Measurements from ENCODE around the gene OR1D5. TPM values are rescaled to one million over a fixed set of nuclear protein-coding genes. Genes with fewer than 3 reads are reported as not detected.

The OR1D5 gene
- total and polyA plus RNA-seq, 10 of the 15 experiments (the other 5 are each of a cell fraction or from before 2014, with no cell fraction given), result not detected

DNA sequence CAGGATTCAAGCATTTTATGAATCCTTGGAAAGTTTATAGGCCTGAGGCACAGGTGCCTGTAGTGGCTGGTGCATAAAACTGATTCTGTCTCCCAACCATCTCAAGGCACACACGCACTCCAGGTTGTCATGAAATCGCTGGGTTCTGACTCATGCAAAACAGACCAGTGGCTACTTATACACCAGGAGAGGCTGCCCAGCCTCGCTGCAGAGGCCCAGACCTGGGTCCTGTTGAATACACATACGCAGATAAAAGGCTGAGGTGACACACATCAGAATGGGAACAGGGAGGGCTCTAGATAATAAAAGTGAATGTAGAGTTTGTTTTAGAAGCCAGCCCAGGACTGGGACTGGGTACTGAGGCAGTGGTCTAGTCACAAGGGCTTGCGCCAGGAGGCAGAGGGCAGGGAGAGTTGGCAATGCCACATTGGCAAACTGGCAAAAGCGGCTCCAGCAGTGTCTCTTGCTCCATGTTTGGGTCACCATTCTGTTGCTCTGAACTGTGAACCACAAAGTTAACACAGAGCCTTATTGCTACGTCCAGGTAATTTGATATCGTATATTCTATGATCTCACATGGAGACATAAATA is 13.6 kb downstream of the OR1D5 start:
- in situ Hi-C loops (cut with MboI) (no loop called here), intact Hi-C loops (cut with micrococcal nuclease; ENCODE audit: unreplicated experiment) (loop anchor here (10.0 kb wide), 2 partner anchors 595 to 685 kb away; no protein-coding TSS in a partner anchor)
- ATAC-seq (no peak), FAIRE-seq (no peak), DNase-seq (ENCODE audit: low read depth, low spot score) (no peak)
- Histone ChIP-seq H3K36me3 (ENCODE audit: control insufficient read depth in 2 of 2, insufficient read depth in 2 of 2, low read length in 1 of 2) (no peaks in the 10 kb centered on the region), H2AFZ (ENCODE audit: control insufficient read depth, low read depth, low read length) (no peak overlapping the region), H4K20me1 (ENCODE audit: control insufficient read depth, insufficient read depth) (no peaks in the 10 kb centered on the region), H3K9me3 (replicated peaks; ENCODE audit: control insufficient read depth, insufficient read depth, low read length) (no peaks in the 10 kb centered on the region), H3K9ac (ENCODE audit: control insufficient read depth, insufficient read depth, low read length) (no peak overlapping the region), H3K4me3 (no peak overlapping the region), H3K27ac (ENCODE audit: control insufficient read depth, insufficient read depth) (no peak overlapping the region), H3K4me2 (ENCODE audit: control insufficient read depth, insufficient read depth) (peak overlapping the region; percentile 88; the same call in 1 of the 2 replicates), H3K79me2 (ENCODE audit: control insufficient read depth, insufficient read depth, low read length) (no peaks in the 10 kb centered on the region), H3K27me3 (replicated peaks in 1 of 2; ENCODE audit: control insufficient read depth in 2 of 2, insufficient read depth in 2 of 2, low read length in 1 of 2) (no peaks in the 10 kb centered on the region), H3K4me1 (ENCODE audit: control insufficient read depth, insufficient read depth, low read length) (no peaks in the 10 kb centered on the region)
- BruUV-seq (replicated peaks), result no TSS peak
- SMC1A ChIA-PET (ENCODE audit: uncharacterized antibody, unreplicated experiment), result no interaction called here
- RAD21 ChIA-PET (ENCODE audit: unreplicated experiment), result no interaction called here
- 84% methylated on average over 8 of the region's 8 CpGs for WGBS (ENCODE audit: insufficient coverage, insufficient replicate concordance, low lambda C conversion rate, missing lambda C conversion rate)
- POLR2A ChIA-PET, result no interaction called here
- CTCF ChIA-PET, result interaction anchor here (1.0 kb wide), 1 partner anchor 10 kb away, joined by 3 read pairs; no protein-coding TSS in a partner anchor
- TF ChIP-seq CHD1 (IDR thresholded peaks at IDR 0.05; ENCODE audit: low read depth, low read length), result no peak
- TF ChIP-seq ZSCAN29 (IDR thresholded peaks at IDR 0.05), result no peak
- TF ChIP-seq SREBF2 (IDR thresholded peaks at IDR 0.05; ENCODE audit: low read length), result no peak
- TF ChIP-seq MYB (IDR thresholded peaks at IDR 0.05; ENCODE audit: borderline replicate concordance, low read depth, low read length), result no peak
- TF ChIP-seq TCF12 (IDR thresholded peaks at IDR 0.05; ENCODE audit: low read depth, low read length), result no peak
- TF ChIP-seq CUX1 (IDR thresholded peaks at IDR 0.05; ENCODE audit: insufficient replicate concordance, low read depth, low read length), result no peak
- no peak for TF ChIP-seq ETV6 (conservative IDR thresholded peaks at IDR 0.05 in 1 of 2, IDR thresholded peaks at IDR 0.05 in 1 of 2; ENCODE audit: borderline replicate concordance in 1 of 2, low read depth in 1 of 2)
- TF ChIP-seq KAT2A (conservative IDR thresholded peaks at IDR 0.05; ENCODE audit: control insufficient read depth, low read depth, low read length), result no peak
- TF ChIP-seq RB1 (IDR thresholded peaks at IDR 0.05; ENCODE audit: borderline replicate concordance), result no peak
- no peak for TF ChIP-seq E4F1 (IDR thresholded peaks at IDR 0.05; ENCODE audit: borderline replicate concordance, partially characterized antibody)
- TF ChIP-seq, protein P1, sequence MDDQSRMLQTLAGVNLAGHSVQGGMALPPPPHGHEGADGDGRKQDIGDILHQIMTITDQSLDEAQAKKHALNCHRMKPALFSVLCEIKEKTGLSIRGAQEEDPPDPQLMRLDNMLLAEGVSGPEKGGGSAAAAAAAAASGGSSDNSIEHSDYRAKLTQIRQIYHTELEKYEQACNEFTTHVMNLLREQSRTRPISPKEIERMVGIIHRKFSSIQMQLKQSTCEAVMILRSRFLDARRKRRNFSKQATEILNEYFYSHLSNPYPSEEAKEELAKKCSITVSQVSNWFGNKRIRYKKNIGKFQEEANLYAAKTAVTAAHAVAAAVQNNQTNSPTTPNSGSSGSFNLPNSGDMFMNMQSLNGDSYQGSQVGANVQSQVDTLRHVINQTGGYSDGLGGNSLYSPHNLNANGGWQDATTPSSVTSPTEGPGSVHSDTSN (IDR thresholded peaks at IDR 0.05; ENCODE audit: insufficient replicate concordance, low read depth, low read length), result no peak
- TF ChIP-seq, protein P2, sequence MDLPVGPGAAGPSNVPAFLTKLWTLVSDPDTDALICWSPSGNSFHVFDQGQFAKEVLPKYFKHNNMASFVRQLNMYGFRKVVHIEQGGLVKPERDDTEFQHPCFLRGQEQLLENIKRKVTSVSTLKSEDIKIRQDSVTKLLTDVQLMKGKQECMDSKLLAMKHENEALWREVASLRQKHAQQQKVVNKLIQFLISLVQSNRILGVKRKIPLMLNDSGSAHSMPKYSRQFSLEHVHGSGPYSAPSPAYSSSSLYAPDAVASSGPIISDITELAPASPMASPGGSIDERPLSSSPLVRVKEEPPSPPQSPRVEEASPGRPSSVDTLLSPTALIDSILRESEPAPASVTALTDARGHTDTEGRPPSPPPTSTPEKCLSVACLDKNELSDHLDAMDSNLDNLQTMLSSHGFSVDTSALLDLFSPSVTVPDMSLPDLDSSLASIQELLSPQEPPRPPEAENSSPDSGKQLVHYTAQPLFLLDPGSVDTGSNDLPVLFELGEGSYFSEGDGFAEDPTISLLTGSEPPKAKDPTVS (IDR thresholded peaks at IDR 0.05; ENCODE audit: low read depth, low read length), result no peak

Measured in GM12878 (cell line).